MM.1S (cell line): ENCODE results near the gene RARB.

Experiments
- DNase-seq: peaks from one replicate; pipeline ENCODE4 v3.0.0-alpha.2; 2015
- H2AFZ ChIP-seq: fragments of 300-600 bp; sonication (generic); 2 replicates; pipeline ENCODE4 v1.6.0; 2016; ENCODE audit warnings: antibody characterized with exemption, low read length
- H3F3A ChIP-seq: fragments of 300-600 bp; sonication (generic); 2 replicates; pipeline ENCODE4 v1.6.1; 2016; ENCODE audit warnings: mild to moderate bottlenecking, antibody characterized with exemption, low read length, moderate library complexity, mixed read lengths; ENCODE audit not compliant: insufficient read depth
- H3K27ac ChIP-seq: fragments of 300-600 bp; sonication (generic); 2 replicates; pipeline ENCODE4 v1.5.1; 2016; ENCODE audit warnings: mild to moderate bottlenecking, low read length
- H3K27me3 ChIP-seq: fragments of 300-600 bp; sonication (generic); replicated peaks from 2 replicates; pipeline ENCODE4 v1.6.0; 2016; ENCODE audit warnings: low read length; ENCODE audit not compliant: insufficient read depth
- H3K36me3 ChIP-seq: fragments of 300-600 bp; sonication (generic); replicated peaks from 2 replicates; pipeline ENCODE4 v1.6.1; 2016; ENCODE audit warnings: mild to moderate bottlenecking, low read length, mixed read lengths; ENCODE audit not compliant: insufficient read depth
- H3K4me1 ChIP-seq: fragments of 300-600 bp; sonication (generic); 2 replicates; pipeline ENCODE4 v1.6.1; 2016; ENCODE audit warnings: low read length, mixed read lengths
- H3K4me2 ChIP-seq: fragments of 300-600 bp; sonication (generic); 2 replicates; pipeline ENCODE4 v1.6.0; 2016; ENCODE audit warnings: low read depth, low read length
- H3K4me3 ChIP-seq: fragments of 300-600 bp; sonication (generic); 2 replicates; pipeline ENCODE4 v1.5.1; 2016; ENCODE audit warnings: low read length, mixed read lengths
- H3K79me2 ChIP-seq: fragments of 300-600 bp; sonication (generic); 2 replicates; pipeline ENCODE4 v1.6.1; 2016; ENCODE audit warnings: mixed run types, low read length, mixed read lengths
- H3K9ac ChIP-seq: fragments of 300-600 bp; sonication (generic); 2 replicates; pipeline ENCODE4 v1.6.1; 2016; ENCODE audit warnings: low read length, mixed read lengths
- H3K9me2 ChIP-seq: fragments of 300-600 bp; sonication (generic); replicated peaks from 2 replicates; pipeline ENCODE4 v1.6.1; 2016; ENCODE audit warnings: mild to moderate bottlenecking, low read length, mixed read lengths; ENCODE audit not compliant: insufficient read depth
- H3K9me3 ChIP-seq: fragments of 300-600 bp; sonication (generic); replicated peaks from 2 replicates; pipeline ENCODE4 v1.6.1; 2016; ENCODE audit warnings: mild to moderate bottlenecking, low read length, mixed read lengths; ENCODE audit not compliant: insufficient read depth
- H4K20me1 ChIP-seq: fragments of 300-600 bp; sonication (generic); 2 replicates; pipeline ENCODE4 v1.6.1; 2016; ENCODE audit warnings: mild to moderate bottlenecking, low read length, moderate library complexity, mixed read lengths; ENCODE audit not compliant: insufficient read depth
- CTCF ChIP-seq: fragments of 300-600 bp; sonication (generic); IDR thresholded peaks from 2 replicates; pipeline ENCODE4 v1.5.1; 2016; ENCODE audit warnings: antibody characterized with exemption, low read length, mixed read lengths
- EZH2 ChIP-seq: fragments of 300-600 bp; sonication (generic); optimal IDR thresholded peaks from 2 replicates; pipeline ENCODE3; 2017; ENCODE audit warnings: low read depth, mild to moderate bottlenecking, antibody characterized with exemption, low read length, mixed read lengths
- EZH2phosphoT487 ChIP-seq: fragments of 300-600 bp; sonication (generic); IDR thresholded peaks from 2 replicates; pipeline ENCODE4 v1.6.1; 2018; ENCODE audit warnings: antibody characterized with exemption, low read length

Gene RARB

GRCh38 chr3:25547103-25547502 is 119.0 kb downstream of the RARB start:
- TF ChIP-seq EZH2phosphoT487 (no peak), CTCF (no peak), EZH2 (no peak)
- no peaks in the 10 kb centered on the region for H3K4me1 ChIP-seq
- H3K36me3 ChIP-seq = no peaks in the 10 kb centered on the region

GRCh38 chr3:25547943-25548674 is 120.0 kb downstream of the RARB start:
- Histone ChIP-seq H3K9me2 (no peaks in the 10 kb centered on the region), H3K79me2 (no peaks in the 10 kb centered on the region), H3K9ac (no peak overlapping the region), H3K27me3 (no peaks in the 10 kb centered on the region), H4K20me1 (no peaks in the 10 kb centered on the region), H3K9me3 (no peaks in the 10 kb centered on the region), H3K27ac (no peak overlapping the region), H3K4me3 (no peak overlapping the region), H2AFZ (no peak overlapping the region), H3K36me3 (no peaks in the 10 kb centered on the region), H3K4me1 (no peaks in the 10 kb centered on the region), H3K4me2 (no peak overlapping the region), H3F3A (no peaks in the 10 kb centered on the region)
- no peak for DNase-seq
- no peak for TF ChIP-seq EZH2phosphoT487
- no peak for TF ChIP-seq CTCF
- TF ChIP-seq EZH2 = no peak

More at GRCh38 chr3:25547103-25547502, 119.0 kb downstream of the RARB start:
- Histone ChIP-seq H3K9me3 (no peaks in the 10 kb centered on the region), H3K4me3 (no peak overlapping the region), H3K9me2 (no peaks in the 10 kb centered on the region), H2AFZ (no peak overlapping the region), H4K20me1 (no peaks in the 10 kb centered on the region), H3K4me2 (no peak overlapping the region), H3K27ac (no peak overlapping the region), H3K79me2 (no peaks in the 10 kb centered on the region), H3K9ac (no peak overlapping the region), H3F3A (no peaks in the 10 kb centered on the region), H3K27me3 (no peaks in the 10 kb centered on the region)
- DNase-seq = no peak

GRCh38 chr3:25548836-25549235 is 120.8 kb downstream of the RARB start:
- no peak overlapping the region for H2AFZ ChIP-seq
- H3K4me3 ChIP-seq = no peak overlapping the region
- H3K36me3 ChIP-seq = no peaks in the 10 kb centered on the region
- H3F3A ChIP-seq = no peaks in the 10 kb centered on the region
- H4K20me1 ChIP-seq = no peaks in the 10 kb centered on the region
- no peak for DNase-seq
- no peak overlapping the region for H3K9ac ChIP-seq
- no peaks in the 10 kb centered on the region for H3K9me3 ChIP-seq
- H3K27ac ChIP-seq = no peak overlapping the region
- no peak for TF ChIP-seq EZH2phosphoT487
- TF ChIP-seq EZH2 = no peak
- TF ChIP-seq CTCF = no peak
- no peaks in the 10 kb centered on the region for H3K79me2 ChIP-seq
- H3K9me2 ChIP-seq = no peaks in the 10 kb centered on the region
- H3K27me3 ChIP-seq = no peaks in the 10 kb centered on the region
- H3K4me1 ChIP-seq = no peaks in the 10 kb centered on the region
- H3K4me2 ChIP-seq = no peak overlapping the region
